ENCODE results near the gene SPIRE1.
"Not testable (repeated sequence)": the region's sequence is repeated elsewhere in the genome, so short reads cannot be mapped to it uniquely, and the experiment has no call there.

SPIRE1 gene

GRCh38 chr18:12551943-12552878, 105.7 kb downstream of the SPIRE1 start:
- DNase-seq: not testable (repeated sequence)

- DNase-seq: not testable (repeated sequence)
Measured at GRCh38 chr18:12551466-12551865, 106.4 kb downstream of the SPIRE1 start.

GRCh38 chr18:12543697-12544096, 114.2 kb downstream of the SPIRE1 start:
- no peak for DNase-seq

GRCh38 chr18:12540751-12541150, 117.2 kb downstream of the SPIRE1 start:
- no peak for DNase-seq

- not testable (repeated sequence) for DNase-seq
Measured at GRCh38 chr18:12539158-12539557, 118.7 kb downstream of the SPIRE1 start.

- DNase-seq: no peak
Measured at GRCh38 chr18:12534820-12535219, 123.1 kb downstream of the SPIRE1 start.

- DNase-seq: no peak
Measured at GRCh38 chr18:12532661-12533060, 125.2 kb downstream of the SPIRE1 start.

GRCh38 chr18:12531749-12532148, 126.2 kb downstream of the SPIRE1 start:
- DNase-seq: no peak

- no peak for DNase-seq
Measured at GRCh38 chr18:12520442-12520992, 137.4 kb downstream of the SPIRE1 start.

- DNase-seq: no peak
Measured at GRCh38 chr18:12518832-12519531, 138.9 kb downstream of the SPIRE1 start.

GRCh38 chr18:12518326-12518725, 139.6 kb downstream of the SPIRE1 start:
- DNase-seq: no peak

- DNase-seq: no peak
Measured at GRCh38 chr18:12517142-12517825, 140.6 kb downstream of the SPIRE1 start.

- DNase-seq: no peak
Measured at GRCh38 chr18:12516049-12516630, 141.8 kb downstream of the SPIRE1 start.

GRCh38 chr18:12515550-12515949, 142.4 kb downstream of the SPIRE1 start:
- DNase-seq: no peak

GRCh38 chr18:12507007-12507406, 150.9 kb downstream of the SPIRE1 start:
- no peak for DNase-seq

- no peak for DNase-seq
Measured at GRCh38 chr18:12500986-12501385, 156.9 kb downstream of the SPIRE1 start.

- no peak for DNase-seq
Measured at GRCh38 chr18:12497839-12498238, 160.1 kb downstream of the SPIRE1 start.

GRCh38 chr18:12497296-12497695, 160.6 kb downstream of the SPIRE1 start:
- DNase-seq: no peak

- DNase-seq: no peak
Measured at GRCh38 chr18:12492907-12493306, 165.0 kb downstream of the SPIRE1 start.

- no peak for DNase-seq
Measured at GRCh38 chr18:12491611-12492435, 166.1 kb downstream of the SPIRE1 start.

GRCh38 chr18:12485479-12486105, 172.3 kb downstream of the SPIRE1 start:
- no peak for DNase-seq
